ENCODE measurements around the gene SEMA4F.
"Not testable (repeated sequence)": the region's sequence is repeated elsewhere in the genome, so short reads cannot be mapped to it uniquely, and the experiment has no call there.

SEMA4F gene

GRCh38 chr2:74620671-74621070, 33.4 kb upstream of the SEMA4F start:
- in situ Hi-C loops (cut with MboI; ENCODE audit: low pct_unique_long_range_greater_than_20kb, low sequenced_read_pairs, unreplicated experiment) = no loop called here
- TF ChIP-seq CTCF (IDR thresholded peaks at IDR 0.05; ENCODE audit: extremely low read depth, insufficient read depth, missing control alignments) = no peak
- no peak for DNase-seq (ENCODE audit: low spot score)

DNA sequence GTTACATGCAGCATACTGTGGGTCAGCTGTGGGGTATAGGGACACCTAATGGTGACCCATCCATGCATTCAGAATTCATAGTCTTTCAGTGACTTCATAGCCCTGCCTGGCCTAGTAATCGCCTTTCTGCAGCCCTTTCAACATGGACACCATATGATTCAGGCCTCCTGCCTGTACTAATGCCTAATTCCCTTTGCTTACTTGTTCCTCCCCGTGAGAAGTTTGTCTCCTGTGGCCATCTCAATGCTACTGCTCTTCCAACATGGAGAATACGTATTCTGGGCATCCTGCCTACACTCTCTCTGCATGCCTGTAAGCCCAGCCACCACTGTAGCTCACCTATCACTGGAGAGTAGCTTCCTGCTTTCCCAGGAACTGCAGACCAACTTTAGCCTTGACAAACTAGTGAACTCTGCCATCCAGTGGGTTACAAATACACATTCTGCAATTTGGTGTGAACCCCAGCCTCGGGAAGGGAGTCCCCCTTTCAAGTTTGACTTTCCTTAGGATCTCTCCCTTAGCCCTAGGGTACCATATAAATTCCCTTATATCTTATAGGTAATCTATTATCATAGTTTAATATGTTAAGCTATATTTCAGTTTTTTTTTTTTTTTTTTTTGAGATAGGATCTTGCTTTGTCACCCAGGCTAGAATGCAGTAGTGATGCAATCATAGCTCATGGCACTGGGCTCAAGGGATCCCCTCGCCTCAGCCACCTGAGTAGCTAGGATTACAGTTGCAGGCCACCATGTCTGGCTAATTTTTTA, 28.2 kb upstream of the SEMA4F start:
- no peak for TF ChIP-seq CTCF (IDR thresholded peaks at IDR 0.05; ENCODE audit: extremely low read depth, insufficient read depth, missing control alignments)
- DNase-seq (ENCODE audit: low spot score) = no peak
- in situ Hi-C loops (cut with MboI; ENCODE audit: low pct_unique_long_range_greater_than_20kb, low sequenced_read_pairs, unreplicated experiment) = no loop called here

DNA sequence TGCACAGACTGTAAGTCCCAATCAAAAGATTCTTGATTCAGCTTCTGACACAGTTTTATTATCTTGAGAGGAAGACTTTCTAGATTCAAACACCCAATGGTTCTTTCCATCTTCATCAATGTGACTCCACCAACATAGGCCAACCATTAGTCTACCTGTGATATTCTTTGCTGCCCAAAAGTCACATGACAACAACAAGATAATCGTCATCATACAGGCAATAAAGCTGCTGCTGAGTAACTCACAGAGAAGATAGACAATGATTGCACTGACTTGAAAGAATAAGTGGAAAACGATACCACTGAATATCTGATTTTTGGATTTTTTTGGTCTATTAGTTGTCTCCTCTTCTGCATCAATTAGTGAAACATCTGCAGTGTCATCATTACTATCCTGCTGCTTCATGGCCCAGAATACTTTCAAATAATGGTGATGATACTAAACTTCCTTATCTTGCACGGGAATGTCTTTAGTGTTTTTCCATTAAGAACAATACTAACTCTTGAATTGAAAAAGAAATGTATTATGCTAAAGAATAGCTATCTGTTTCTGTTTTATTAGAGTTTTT, 25.4 kb upstream of the SEMA4F start:
- DNase-seq (ENCODE audit: low spot score) = no peak
- TF ChIP-seq CTCF (IDR thresholded peaks at IDR 0.05; ENCODE audit: extremely low read depth, insufficient read depth, missing control alignments) = no peak
- in situ Hi-C loops (cut with MboI; ENCODE audit: low pct_unique_long_range_greater_than_20kb, low sequenced_read_pairs, unreplicated experiment) = no loop called here

DNA sequence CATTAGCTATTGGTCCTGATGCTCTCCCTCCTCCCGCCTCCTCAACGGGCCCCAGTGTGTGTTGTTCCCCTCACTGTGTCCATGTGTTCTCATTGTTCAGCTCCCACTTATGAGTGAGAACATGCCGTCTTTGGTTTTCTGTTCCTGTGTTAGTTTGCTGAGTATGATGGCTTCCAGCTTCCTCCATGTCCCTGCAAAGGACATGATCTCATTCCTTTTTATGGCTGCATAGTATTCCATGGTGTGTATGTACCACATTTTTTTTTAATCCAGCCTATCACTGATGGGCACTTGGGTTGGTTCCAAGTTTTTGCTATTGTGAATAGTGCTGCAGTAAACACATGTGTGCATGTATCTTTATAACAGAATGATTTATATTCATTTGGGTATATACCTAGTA, 23.6 kb upstream of the SEMA4F start:
- DNase-seq (ENCODE audit: low spot score); in situ Hi-C loops (cut with MboI; ENCODE audit: low pct_unique_long_range_greater_than_20kb, low sequenced_read_pairs, unreplicated experiment): not testable (repeated sequence)

DNA sequence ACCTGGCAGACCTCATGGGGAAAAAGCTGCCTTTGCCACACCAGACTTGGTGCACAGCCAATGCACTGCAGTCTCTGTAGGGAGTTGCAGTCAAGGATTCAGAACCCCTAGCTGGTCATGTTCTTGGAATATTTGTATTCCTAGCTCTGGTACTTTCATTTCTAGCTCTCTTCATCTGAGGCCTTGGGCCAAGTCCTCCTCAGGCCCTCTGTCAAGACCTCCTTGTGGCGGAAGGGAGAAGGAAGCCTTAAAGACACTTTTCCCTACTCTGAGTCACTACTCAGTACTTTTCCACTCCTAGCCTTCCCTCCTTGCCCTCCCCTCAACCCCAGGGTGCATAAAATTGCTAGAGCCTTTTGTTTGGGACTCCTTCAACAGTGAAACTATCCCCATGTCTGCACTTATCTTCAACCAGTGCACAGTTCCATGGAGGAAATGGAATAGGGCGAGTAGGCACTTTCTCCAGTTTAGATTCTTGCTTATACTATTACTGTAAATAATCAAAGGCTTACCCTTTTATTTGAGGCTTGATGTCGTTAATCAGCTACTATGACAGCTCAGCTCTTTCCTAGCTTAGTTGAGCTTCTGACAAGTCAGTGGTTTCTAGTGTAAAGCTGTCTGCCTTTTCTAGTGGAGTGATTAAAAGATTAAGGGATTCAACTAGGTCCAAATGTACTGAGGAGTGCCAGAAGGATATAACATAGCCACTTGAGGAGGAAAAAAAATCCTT, 21.7 kb upstream of the SEMA4F start:
- no peak for TF ChIP-seq CTCF (IDR thresholded peaks at IDR 0.05; ENCODE audit: extremely low read depth, insufficient read depth, missing control alignments)
- in situ Hi-C loops (cut with MboI; ENCODE audit: low pct_unique_long_range_greater_than_20kb, low sequenced_read_pairs, unreplicated experiment) = no loop called here
- no peak for DNase-seq (ENCODE audit: low spot score)

- in situ Hi-C loops (cut with MboI; ENCODE audit: low pct_unique_long_range_greater_than_20kb, low sequenced_read_pairs, unreplicated experiment) = no loop called here
- TF ChIP-seq CTCF (IDR thresholded peaks at IDR 0.05; ENCODE audit: extremely low read depth, insufficient read depth, missing control alignments) = no peak
- no peak for DNase-seq (ENCODE audit: low spot score)
Observed at GRCh38 chr2:74632939-74633312, 21.1 kb upstream of the SEMA4F start.

DNA sequence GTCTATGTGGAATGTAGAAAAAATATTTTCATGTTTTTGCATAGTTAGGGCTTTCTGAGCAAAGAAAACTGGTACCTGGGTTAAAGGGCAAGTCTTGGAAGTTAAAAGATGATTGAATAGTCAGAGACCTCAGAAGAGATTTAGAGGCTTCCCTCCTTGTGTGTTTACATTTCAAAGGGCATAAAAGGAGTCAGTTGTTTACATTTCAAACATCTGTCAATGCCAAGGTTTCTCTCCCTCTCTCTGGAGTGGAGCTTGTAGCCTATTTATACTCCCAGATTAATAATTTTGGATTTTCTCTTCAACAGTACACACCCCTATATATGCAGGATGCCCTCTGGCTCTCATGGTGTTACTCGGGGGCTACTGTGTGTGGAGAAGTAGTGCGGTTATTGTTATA, 14.5 kb upstream of the SEMA4F start:
- no peak for TF ChIP-seq CTCF (IDR thresholded peaks at IDR 0.05; ENCODE audit: extremely low read depth, insufficient read depth, missing control alignments)
- in situ Hi-C loops (cut with MboI; ENCODE audit: low pct_unique_long_range_greater_than_20kb, low sequenced_read_pairs, unreplicated experiment) = no loop called here
- DNase-seq (ENCODE audit: low spot score) = no peak

Data from GM13977 (cell line).